ENCODE data around the gene TRPM6.

Gene TRPM6, protein sequence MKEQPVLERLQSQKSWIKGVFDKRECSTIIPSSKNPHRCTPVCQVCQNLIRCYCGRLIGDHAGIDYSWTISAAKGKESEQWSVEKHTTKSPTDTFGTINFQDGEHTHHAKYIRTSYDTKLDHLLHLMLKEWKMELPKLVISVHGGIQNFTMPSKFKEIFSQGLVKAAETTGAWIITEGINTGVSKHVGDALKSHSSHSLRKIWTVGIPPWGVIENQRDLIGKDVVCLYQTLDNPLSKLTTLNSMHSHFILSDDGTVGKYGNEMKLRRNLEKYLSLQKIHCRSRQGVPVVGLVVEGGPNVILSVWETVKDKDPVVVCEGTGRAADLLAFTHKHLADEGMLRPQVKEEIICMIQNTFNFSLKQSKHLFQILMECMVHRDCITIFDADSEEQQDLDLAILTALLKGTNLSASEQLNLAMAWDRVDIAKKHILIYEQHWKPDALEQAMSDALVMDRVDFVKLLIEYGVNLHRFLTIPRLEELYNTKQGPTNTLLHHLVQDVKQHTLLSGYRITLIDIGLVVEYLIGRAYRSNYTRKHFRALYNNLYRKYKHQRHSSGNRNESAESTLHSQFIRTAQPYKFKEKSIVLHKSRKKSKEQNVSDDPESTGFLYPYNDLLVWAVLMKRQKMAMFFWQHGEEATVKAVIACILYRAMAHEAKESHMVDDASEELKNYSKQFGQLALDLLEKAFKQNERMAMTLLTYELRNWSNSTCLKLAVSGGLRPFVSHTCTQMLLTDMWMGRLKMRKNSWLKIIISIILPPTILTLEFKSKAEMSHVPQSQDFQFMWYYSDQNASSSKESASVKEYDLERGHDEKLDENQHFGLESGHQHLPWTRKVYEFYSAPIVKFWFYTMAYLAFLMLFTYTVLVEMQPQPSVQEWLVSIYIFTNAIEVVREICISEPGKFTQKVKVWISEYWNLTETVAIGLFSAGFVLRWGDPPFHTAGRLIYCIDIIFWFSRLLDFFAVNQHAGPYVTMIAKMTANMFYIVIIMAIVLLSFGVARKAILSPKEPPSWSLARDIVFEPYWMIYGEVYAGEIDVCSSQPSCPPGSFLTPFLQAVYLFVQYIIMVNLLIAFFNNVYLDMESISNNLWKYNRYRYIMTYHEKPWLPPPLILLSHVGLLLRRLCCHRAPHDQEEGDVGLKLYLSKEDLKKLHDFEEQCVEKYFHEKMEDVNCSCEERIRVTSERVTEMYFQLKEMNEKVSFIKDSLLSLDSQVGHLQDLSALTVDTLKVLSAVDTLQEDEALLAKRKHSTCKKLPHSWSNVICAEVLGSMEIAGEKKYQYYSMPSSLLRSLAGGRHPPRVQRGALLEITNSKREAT (N-terminal part only)

DNA sequence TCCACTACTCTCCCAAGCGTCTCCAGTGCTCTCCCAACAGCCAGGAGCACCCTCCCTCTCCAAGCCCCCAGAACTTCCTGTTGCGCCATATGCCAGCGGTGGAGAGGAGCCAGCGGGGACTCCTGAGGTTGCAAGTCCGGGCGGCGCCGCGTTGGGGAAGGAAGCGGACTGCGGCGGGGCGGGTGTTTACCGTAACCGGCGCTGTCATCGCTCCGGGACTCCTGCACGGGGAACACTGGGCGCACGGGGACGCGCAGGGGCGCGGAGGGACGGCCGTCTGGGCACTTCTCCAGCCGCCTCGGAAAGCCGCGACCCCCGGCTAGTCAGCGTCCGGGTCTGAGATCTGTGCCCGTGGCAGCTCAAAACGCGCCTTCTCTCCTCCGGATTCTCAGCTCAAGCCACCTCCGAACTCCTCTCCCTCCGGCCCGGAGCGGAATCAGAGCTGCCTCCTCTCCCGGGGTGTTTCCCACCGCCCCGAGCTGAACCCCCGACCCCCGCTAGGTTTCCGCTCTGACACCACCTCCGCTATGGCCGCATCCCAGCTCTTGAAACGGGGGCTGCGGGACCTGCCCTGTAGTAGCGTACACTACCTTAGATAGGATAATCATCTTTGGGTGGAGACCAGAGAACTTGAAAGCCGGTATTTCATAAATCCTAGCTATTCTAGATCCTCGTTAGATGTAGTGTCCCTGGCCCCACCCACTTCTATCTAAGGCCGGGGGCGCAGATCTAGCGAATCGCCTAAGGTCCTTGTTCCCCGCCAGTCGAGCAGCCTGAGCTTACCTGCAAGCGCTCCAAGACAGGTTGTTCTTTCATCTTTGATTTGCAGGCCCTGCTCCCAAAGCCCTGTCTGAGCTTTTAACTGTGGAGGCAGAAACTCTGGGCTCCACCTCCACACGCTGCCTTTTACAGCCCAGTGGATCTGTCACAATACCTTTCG, at the start of gene TRPM6:
TRPM6 (minus strand) TSS at position 881 of the 940 bp plus-strand sequence; CDS start at position 816, 65 bp downstream.
- in situ Hi-C loops (cut with MboI; ENCODE audit: low sequenced_read_pairs, unreplicated experiment), result no loop called here
- TF ChIP-seq CTCF (IDR thresholded peaks at IDR 0.05; ENCODE audit: borderline replicate concordance, control extremely low read depth, extremely low read depth, insufficient read depth, missing control alignments), result no peak
- no peak for DNase-seq (ENCODE audit: low spot score)

DNA sequence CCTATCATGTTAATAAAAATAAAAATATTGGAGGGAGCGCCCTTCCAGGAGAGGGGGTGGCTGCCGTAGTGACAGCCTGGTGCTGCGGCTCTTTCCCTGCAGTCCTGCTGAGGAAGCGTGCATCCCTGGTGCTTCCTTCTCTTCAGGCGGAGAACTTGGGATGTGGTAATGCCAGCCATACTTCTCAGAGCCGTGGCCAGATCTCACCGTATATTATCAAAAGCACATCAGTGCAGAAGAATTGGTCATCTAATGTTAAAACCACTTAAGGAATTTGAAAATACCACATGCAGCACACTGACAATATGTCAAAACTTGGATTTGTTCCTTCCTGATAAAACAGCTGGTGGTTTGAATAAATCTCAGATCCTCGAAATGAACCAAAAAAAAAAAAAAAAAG, 47.3 kb upstream of the TRPM6 start:
- DNase-seq (ENCODE audit: low spot score), result no peak
- TF ChIP-seq CTCF (IDR thresholded peaks at IDR 0.05; ENCODE audit: borderline replicate concordance, control extremely low read depth, extremely low read depth, insufficient read depth, missing control alignments), result no peak
- in situ Hi-C loops (cut with MboI; ENCODE audit: low sequenced_read_pairs, unreplicated experiment), result no loop called here

DNA sequence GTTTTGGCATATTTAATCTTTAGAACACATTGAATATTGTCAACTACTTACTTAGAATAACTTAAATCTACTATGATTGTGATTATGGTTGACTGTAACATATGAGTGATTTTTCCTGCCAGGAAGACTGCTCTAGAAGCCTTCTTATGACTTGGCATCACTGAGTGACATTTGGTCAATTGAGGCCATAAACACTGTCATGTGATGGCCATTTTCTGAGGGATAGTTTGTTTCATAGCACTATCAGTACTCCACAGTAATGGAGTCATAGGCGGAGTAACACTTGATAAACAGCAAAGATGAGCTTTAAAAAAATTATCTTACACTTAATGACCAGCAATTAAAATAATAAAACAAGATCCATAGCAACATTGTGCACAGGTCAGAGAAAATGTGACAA, 34.0 kb upstream of the TRPM6 start:
- in situ Hi-C loops (cut with MboI; ENCODE audit: low sequenced_read_pairs, unreplicated experiment), result no loop called here
- DNase-seq (ENCODE audit: low spot score), result no peak
- TF ChIP-seq CTCF (IDR thresholded peaks at IDR 0.05; ENCODE audit: borderline replicate concordance, control extremely low read depth, extremely low read depth, insufficient read depth, missing control alignments), result no peak

GRCh38 chr9:74920944-74921626, 33.4 kb upstream of the TRPM6 start:
- DNase-seq (ENCODE audit: low spot score), result no peak
- no peak for TF ChIP-seq CTCF (IDR thresholded peaks at IDR 0.05; ENCODE audit: borderline replicate concordance, control extremely low read depth, extremely low read depth, insufficient read depth, missing control alignments)
- in situ Hi-C loops (cut with MboI; ENCODE audit: low sequenced_read_pairs, unreplicated experiment), result no loop called here

DNA sequence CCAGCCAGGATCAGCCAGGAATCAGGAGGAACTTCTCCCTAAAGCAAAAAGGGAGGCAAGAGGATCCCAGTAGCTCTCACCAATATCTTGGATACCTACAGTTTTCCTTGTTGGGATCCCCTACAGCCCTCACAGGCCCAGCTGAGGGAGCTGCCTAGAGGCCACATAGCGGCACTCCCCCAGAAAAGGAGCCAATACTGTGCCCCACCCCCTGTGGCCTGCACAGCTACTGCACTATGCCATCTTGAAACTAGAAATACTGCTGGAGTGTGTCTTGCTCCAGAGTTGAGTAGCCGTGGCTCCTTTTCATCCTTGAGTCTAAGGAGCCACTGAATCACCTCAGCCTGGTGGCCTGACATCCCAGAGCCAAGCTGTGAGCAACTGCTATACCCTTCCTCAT, 22.3 kb upstream of the TRPM6 start:
- DNase-seq (ENCODE audit: low spot score), result no peak
- in situ Hi-C loops (cut with MboI; ENCODE audit: low sequenced_read_pairs, unreplicated experiment), result no loop called here
- TF ChIP-seq CTCF (IDR thresholded peaks at IDR 0.05; ENCODE audit: borderline replicate concordance, control extremely low read depth, extremely low read depth, insufficient read depth, missing control alignments), result no peak

Data from GM13976 (cell line).